Cardiac muscle cell (in vitro differentiated cells and primary cell): ENCODE measurements around the gene SLC22A15. TPM values are rescaled to one million over a fixed set of nuclear protein-coding genes. Genes with fewer than 3 reads are reported as not detected.

Experiments used
- DNase-seq, 2 donors: peaks; one replicate each; pipeline versions ENCODE4 v3.0.0 to v3.0.0-alpha.2; 2010 to 2017; ENCODE audit warnings: low read depth in 1 of 2, low spot score in 1 of 2
- H3K27ac ChIP-seq: fragments of 200-600 bp; sonication (generic); 2 replicates; pipeline ENCODE4 v1.5.1; 2016
- H3K27me3 ChIP-seq: fragments of 200-600 bp; sonication (generic); 2 replicates; pipeline ENCODE4 v1.6.0; 2016; ENCODE audit warnings: control low read depth
- H3K36me3 ChIP-seq: fragments of 200-600 bp; sonication (generic); 2 replicates; pipeline ENCODE4 v1.5.1; 2016; ENCODE audit warnings: control low read depth
- H3K4me1 ChIP-seq: fragments of 200-600 bp; sonication (generic); 2 replicates; pipeline ENCODE4 v1.8.1; 2017; ENCODE audit warnings: low read depth, mild to moderate bottlenecking, mixed run types
- H3K4me3 ChIP-seq: fragments of 200-600 bp; sonication (generic); 2 replicates; pipeline ENCODE4 v1.5.1; 2016; ENCODE audit warnings: mild to moderate bottlenecking
- H3K9me3 ChIP-seq: fragments of 200-600 bp; sonication (generic); 2 replicates; pipeline ENCODE4 v1.5.1; 2017; ENCODE audit warnings: low read depth, mild to moderate bottlenecking, control low read depth
- CTCF ChIP-seq: IDR thresholded peaks from 2 replicates; pipeline ENCODE4 v1.5.1; 2012; ENCODE audit warnings: low read depth, mild to moderate bottlenecking, low read length
- polyA plus RNA-seq: library from polyadenylated mRNA; unstranded; fragments of >200 nt; fragmentation: Nextera tagmentation; extraction: Ambion mirVana; gene quantifications from 2 replicates; pipeline ENCODE4 v1.2.1, GENCODE V29; 2016
- total RNA-seq: library from RNA; depleted of rRNA; stranded (reverse); fragments of >200 nt; gene quantifications from 2 replicates; pipeline ENCODE4 v1.2.3, GENCODE V29; 2016

SLC22A15 gene
- total and polyA plus RNA-seq, 2 experiments from 2014 or later = 2.4 to 2.7 TPM

- TF ChIP-seq CTCF = no peak
- H3K4me3 ChIP-seq = no peak overlapping the region
- H3K36me3 ChIP-seq = no peaks in the 10 kb centered on the region
- no peaks in the 10 kb centered on the region for H3K4me1 ChIP-seq
- DNase-seq = no peak
- no peaks in the 10 kb centered on the region for H3K9me3 ChIP-seq
- no peaks in the 10 kb centered on the region for H3K27me3 ChIP-seq
- no peak overlapping the region for H3K27ac ChIP-seq
These were observed 36.4 kb downstream of the SLC22A15 start for GRCh38 chr1:116012716-116013115.

- no peaks in the 10 kb centered on the region for H3K9me3 ChIP-seq
- no peaks in the 10 kb centered on the region for H3K36me3 ChIP-seq
- no peak for DNase-seq
- no peak overlapping the region for H3K4me3 ChIP-seq
- H3K4me1 ChIP-seq = no peaks in the 10 kb centered on the region
- H3K27ac ChIP-seq = no peak overlapping the region
- no peaks in the 10 kb centered on the region for H3K27me3 ChIP-seq
- no peak for TF ChIP-seq CTCF
These were observed 39.4 kb downstream of the SLC22A15 start for GRCh38 chr1:116015679-116016078.

GRCh38 chr1:116018007-116018406 lies 41.7 kb downstream of the SLC22A15 start:
- H3K27ac ChIP-seq = no peak overlapping the region
- H3K27me3 ChIP-seq = no peaks in the 10 kb centered on the region
- H3K36me3 ChIP-seq = no peaks in the 10 kb centered on the region
- no peak overlapping the region for H3K4me3 ChIP-seq
- H3K4me1 ChIP-seq = no peaks in the 10 kb centered on the region
- no peak for DNase-seq
- H3K9me3 ChIP-seq = no peaks in the 10 kb centered on the region
- no peak for TF ChIP-seq CTCF

GRCh38 chr1:116019653-116020253 lies 43.4 kb downstream of the SLC22A15 start:
- Histone ChIP-seq H3K27ac (no peak overlapping the region), H3K9me3 (no peaks in the 10 kb centered on the region), H3K36me3 (no peaks in the 10 kb centered on the region), H3K4me3 (no peak overlapping the region), H3K4me1 (no peaks in the 10 kb centered on the region), H3K27me3 (no peaks in the 10 kb centered on the region)
- no peak for DNase-seq
- TF ChIP-seq CTCF = no peak

GRCh38 chr1:116020668-116021272 lies 44.5 kb downstream of the SLC22A15 start:
- Histone ChIP-seq H3K4me3 (no peak overlapping the region), H3K9me3 (no peaks in the 10 kb centered on the region), H3K36me3 (no peaks in the 10 kb centered on the region), H3K27me3 (no peaks in the 10 kb centered on the region), H3K4me1 (no peaks in the 10 kb centered on the region), H3K27ac (no peak overlapping the region)
- TF ChIP-seq CTCF = peak; percentile 81
- peak; percentile 75 to 76 for DNase-seq
